Measurements from ENCODE around the gene PYDC1.

PYDC1 gene

DNA sequence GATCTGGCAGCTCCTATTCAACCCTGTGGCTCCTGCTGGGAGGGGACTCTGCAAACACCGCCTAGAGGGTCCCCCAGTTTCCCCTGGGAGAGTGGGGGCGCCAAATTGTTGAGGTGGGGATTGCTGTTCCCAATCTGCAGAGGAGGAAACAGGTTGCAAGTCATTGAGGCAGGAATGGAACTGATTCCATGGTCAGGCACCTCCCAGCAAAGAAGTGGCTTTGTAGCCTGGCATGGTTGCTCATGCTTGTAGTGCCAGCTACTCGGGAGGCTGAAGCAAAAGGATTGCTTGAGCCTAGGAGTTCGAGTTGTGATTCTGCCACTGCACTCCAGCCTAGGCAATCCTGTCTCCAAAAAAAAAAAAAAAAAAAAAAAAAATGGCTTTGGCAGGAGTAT is 198 bp upstream of the PYDC1 start:
- no peak overlapping the region for H3K27ac ChIP-seq (ENCODE audit: low read length)
- no peak overlapping the region for H3K9ac ChIP-seq (ENCODE audit: low read depth, low read length)
- peak overlapping the region; percentile 66; the same call in 1 of the 2 replicates for H3K4me3 ChIP-seq (ENCODE audit: low read length)
- no peaks in the 10 kb centered on the region for H3K36me3 ChIP-seq (ENCODE audit: insufficient read depth, low read depth, low read length)
- H3K4me1 ChIP-seq (ENCODE audit: insufficient read depth, low read length) = peaks cover 9% of the 10 kb centered on the region; the same call in 1 of the 2 replicates
- peaks cover 59% of the 10 kb centered on the region for H3K27me3 ChIP-seq (ENCODE audit: insufficient read depth, low read length)
- no peaks in the 10 kb centered on the region for H3K9me3 ChIP-seq (ENCODE audit: insufficient read depth, low read depth, low read length)

DNA sequence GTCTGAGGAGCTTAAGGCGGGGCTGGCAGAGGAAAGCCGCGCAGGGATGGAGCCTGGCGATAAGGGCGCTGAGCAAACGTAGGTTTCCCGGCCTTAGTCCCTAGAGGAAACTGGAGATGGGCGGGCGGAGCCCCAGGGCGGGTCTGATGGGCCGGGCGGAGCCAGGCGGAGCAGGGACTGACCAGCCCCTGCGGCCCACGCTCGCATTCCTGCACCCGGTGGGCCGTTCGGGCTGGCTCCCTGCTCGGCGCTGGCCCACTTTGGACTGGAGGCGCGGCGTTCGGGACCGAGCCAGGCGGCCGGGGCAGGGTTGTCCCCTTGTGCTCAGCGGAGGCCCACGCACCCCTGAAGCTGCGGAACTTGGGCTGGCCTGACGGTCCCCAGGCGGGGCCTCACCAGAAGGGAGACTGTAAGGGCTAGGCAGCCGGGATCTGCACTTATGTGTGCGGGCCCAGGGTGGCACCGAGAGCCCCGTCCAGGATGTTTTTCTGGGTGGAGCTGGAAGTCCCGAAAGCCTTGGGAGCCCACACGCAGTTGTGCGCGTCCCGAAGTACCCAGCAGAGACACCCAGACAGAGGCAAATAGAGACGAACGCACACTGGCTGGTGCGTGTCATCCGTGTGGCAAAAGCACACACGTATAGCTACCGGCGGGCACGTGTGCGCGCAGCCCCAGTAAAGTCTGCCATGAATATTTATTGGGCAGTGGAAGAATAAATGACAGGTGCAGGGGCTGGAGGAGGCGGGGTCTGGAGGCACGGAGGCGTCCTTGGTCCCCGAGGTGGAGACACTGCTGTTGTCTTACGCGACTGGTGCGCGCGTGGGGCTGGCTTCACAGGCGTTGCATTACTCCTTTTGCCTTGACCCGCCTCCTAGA is 1.4 kb downstream of the PYDC1 start:
- peaks cover 9% of the 10 kb centered on the region; the same call in 1 of the 2 replicates for H3K4me1 ChIP-seq (ENCODE audit: insufficient read depth, low read length)
- H3K9me3 ChIP-seq (ENCODE audit: insufficient read depth, low read depth, low read length) = no peaks in the 10 kb centered on the region
- no peak overlapping the region for H3K27ac ChIP-seq (ENCODE audit: low read length)
- no peaks in the 10 kb centered on the region for H3K36me3 ChIP-seq (ENCODE audit: insufficient read depth, low read depth, low read length)
- H3K4me3 ChIP-seq (ENCODE audit: low read length) = peak overlapping the region; percentile 66
- H3K9ac ChIP-seq (ENCODE audit: low read depth, low read length) = no peak overlapping the region; the same call in 1 of the 2 replicates
- peaks cover 65% of the 10 kb centered on the region for H3K27me3 ChIP-seq (ENCODE audit: insufficient read depth, low read length)

DNA sequence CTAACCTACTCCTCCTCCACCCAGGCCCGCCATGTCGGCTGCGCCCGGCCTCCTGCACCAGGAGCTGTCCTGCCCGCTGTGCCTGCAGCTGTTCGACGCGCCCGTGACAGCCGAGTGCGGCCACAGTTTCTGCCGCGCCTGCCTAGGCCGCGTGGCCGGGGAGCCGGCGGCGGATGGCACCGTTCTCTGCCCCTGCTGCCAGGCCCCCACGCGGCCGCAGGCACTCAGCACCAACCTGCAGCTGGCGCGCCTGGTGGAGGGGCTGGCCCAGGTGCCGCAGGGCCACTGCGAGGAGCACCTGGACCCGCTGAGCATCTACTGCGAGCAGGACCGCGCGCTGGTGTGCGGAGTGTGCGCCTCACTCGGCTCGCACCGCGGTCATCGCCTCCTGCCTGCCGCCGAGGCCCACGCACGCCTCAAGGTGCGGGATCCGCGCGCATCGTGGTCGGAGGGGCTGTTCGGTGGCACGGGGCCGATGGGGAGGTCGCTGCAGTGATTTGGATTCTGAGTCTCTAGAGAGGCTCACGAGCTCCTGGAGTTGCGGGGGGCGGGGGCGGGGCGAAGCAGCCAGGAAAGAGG is 2.1 kb downstream of the PYDC1 start:
- Histone ChIP-seq H3K9me3 (ENCODE audit: insufficient read depth, low read depth, low read length) (no peaks in the 10 kb centered on the region), H3K4me3 (ENCODE audit: low read length) (peak overlapping the region; percentile 66; the same call in 1 of the 2 replicates)

DNA sequence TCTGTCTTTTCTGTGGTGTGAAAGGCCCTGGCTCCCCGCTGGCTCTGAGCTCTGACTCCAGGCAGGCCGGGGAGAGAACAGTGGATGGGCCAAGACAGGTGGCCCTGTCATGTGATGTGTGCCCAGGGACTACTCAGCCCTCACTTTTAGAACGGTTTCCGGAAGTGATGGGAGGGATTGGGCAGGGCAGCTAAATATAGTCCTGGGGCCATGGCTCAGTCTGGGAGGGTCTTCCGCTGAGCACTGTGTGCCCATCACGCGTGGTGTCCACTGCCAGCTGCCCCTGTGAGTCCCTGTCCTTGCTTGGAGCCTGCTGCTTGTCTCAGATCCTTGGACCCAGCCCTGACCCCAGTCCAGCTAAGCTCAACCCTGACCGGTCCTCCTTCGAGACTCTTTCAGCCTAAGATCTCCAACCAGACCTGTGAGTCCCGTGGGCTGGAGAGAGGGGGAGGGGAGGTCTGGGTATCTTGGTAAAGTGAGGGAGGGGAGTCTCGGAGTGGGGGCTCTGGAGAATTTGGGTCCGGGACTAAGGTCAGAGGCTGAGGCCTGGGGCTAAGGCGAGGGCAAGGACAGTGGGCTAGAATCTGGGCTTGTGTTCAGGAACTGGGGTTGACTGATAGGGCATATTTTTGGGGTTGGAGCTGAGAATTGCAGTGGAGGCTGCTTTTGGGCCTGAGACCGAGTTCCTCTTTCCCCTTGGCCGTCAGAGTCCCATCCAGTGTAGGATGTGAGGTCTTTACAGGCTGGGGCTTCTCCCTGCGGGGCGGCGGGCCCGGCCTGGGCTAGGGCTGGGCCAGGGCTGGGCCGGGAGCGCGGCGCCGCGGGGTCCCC is 2.8 kb downstream of the PYDC1 start, which contains the start of gene TRIM72:
Gene TRIM72 (plus strand): TSS at position 243 of the 831 bp plus-strand sequence. CDS start 620 bp downstream, outside the sequence.
- Histone ChIP-seq H3K4me1 (ENCODE audit: insufficient read depth, low read length) (peaks cover 9% of the 10 kb centered on the region; the same call in 1 of the 2 replicates), H3K27ac (ENCODE audit: low read length) (no peak within 1 kb of the TSS), H3K9ac (ENCODE audit: low read depth, low read length) (peak within 1 kb of the TSS; percentile 65; the same call in 1 of the 2 replicates), H3K27me3 (ENCODE audit: insufficient read depth, low read length) (peaks cover 65% of the 10 kb centered on the region), H3K9me3 (ENCODE audit: insufficient read depth, low read depth, low read length) (no peaks in the 10 kb centered on the region), H3K4me3 (ENCODE audit: low read length) (peak within 1 kb of the TSS; percentile 66), H3K36me3 (ENCODE audit: insufficient read depth, low read depth, low read length) (no peaks in the 10 kb centered on the region)

More for the DNA sequence above, 2.1 kb downstream of the PYDC1 start:
- Histone ChIP-seq H3K27ac (ENCODE audit: low read length) (no peak overlapping the region), H3K4me1 (ENCODE audit: insufficient read depth, low read length) (peaks cover 9% of the 10 kb centered on the region; the same call in 1 of the 2 replicates), H3K36me3 (ENCODE audit: insufficient read depth, low read depth, low read length) (no peaks in the 10 kb centered on the region), H3K9ac (ENCODE audit: low read depth, low read length) (peak overlapping the region; percentile 65; the same call in 1 of the 2 replicates), H3K27me3 (ENCODE audit: insufficient read depth, low read length) (peaks cover 65% of the 10 kb centered on the region)

DNA sequence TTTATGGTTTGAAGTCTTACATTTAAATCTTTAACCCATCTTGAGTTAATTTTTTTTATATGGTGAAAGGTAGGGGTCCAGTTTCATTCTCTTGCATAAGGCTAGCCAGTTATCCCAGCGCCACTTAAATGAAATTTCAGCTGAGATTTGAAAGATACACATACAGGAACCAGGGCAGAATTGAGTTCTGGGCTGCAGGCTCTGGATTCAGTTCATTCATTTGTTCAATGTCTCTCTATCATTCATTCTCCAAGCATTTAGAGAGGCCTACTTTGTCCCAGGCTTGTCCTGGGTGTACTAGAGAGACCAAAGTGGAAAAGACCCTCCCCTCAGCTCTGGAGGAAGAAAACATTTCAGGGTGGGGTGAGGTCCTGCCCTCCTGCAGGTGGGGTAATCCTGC is 3.6 kb downstream of the PYDC1 start:
- H3K9ac ChIP-seq (ENCODE audit: low read depth, low read length) = no peak overlapping the region
- no peak overlapping the region for H3K4me3 ChIP-seq (ENCODE audit: low read length)
- no peaks in the 10 kb centered on the region for H3K9me3 ChIP-seq (ENCODE audit: insufficient read depth, low read depth, low read length)
- peaks cover 9% of the 10 kb centered on the region; the same call in 1 of the 2 replicates for H3K4me1 ChIP-seq (ENCODE audit: insufficient read depth, low read length)
- H3K36me3 ChIP-seq (ENCODE audit: insufficient read depth, low read depth, low read length) = no peaks in the 10 kb centered on the region
- no peak overlapping the region for H3K27ac ChIP-seq (ENCODE audit: low read length)
- peaks cover 58% of the 10 kb centered on the region for H3K27me3 ChIP-seq (ENCODE audit: insufficient read depth, low read length)

DNA sequence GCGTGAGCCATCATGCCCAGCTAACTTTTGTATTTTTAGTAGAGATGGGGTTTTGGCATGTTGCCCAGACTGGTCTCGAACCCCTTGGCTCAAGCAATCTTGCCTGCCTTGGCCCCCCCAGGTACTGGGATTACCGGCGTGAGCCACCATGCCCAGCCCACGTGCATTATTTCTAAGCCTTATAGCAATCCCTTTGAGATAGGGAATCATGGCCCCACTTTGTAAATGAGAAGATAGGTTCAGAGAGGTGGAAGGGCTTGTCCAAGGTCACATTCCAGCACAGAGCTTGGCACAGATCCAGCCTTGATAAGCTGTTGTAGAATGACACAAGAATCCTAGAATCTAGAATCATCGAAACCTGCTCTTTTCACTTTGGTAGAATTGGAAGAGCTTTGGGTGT is 10.2 kb downstream of the PYDC1 start:
- Histone ChIP-seq H3K9me3 (ENCODE audit: insufficient read depth, low read depth, low read length) (no peaks in the 10 kb centered on the region), H3K36me3 (ENCODE audit: insufficient read depth, low read depth, low read length) (no peaks in the 10 kb centered on the region), H3K27ac (ENCODE audit: low read length) (no peak overlapping the region), H3K4me3 (ENCODE audit: low read length) (no peak overlapping the region), H3K27me3 (ENCODE audit: insufficient read depth, low read length) (peaks cover 37% of the 10 kb centered on the region), H3K9ac (ENCODE audit: low read depth, low read length) (no peak overlapping the region), H3K4me1 (ENCODE audit: insufficient read depth, low read length) (no peaks in the 10 kb centered on the region)

DNA sequence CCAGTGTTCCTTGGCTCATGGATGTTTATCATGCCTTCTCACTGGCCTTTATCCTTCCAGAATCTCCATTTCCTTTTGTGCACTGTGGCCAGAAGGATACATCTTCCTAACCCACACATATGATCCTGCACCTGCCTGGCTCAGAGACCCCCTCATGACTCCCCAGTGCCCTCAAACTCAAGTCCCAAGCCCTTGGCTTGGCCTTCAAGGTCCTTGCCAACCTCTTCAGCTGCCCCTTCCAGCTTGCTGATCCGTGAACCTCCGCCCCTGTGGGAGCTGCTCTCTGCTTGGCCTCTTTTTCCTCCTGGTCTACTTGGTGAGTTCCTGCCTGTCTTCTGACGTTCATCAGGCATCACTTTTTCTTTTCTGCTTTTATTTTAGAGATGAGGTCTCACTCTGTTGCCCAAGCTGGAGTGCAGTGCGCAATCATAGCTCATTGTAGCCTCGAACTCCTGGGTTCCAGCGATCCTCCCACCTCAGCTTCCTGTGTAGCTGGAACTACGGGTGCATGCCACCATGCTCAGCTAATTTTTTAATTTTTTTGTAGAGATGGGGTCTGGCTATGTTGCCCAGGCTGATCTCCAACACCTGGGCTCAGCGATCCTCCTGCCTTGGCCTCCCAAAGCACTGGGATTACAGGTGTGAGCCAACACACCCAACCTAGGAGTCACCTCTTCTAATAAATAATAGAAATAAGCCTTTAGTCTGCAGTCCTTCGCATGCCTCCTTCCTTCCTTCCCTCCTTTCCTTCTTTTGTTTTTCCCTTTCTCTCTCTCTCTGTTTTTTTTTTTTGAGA is 11.9 kb downstream of the PYDC1 start:
- Histone ChIP-seq H3K4me1 (ENCODE audit: insufficient read depth, low read length) (no peaks in the 10 kb centered on the region), H3K36me3 (ENCODE audit: insufficient read depth, low read depth, low read length) (no peaks in the 10 kb centered on the region), H3K9ac (ENCODE audit: low read depth, low read length) (no peak overlapping the region), H3K27me3 (ENCODE audit: insufficient read depth, low read length) (peaks cover 40% of the 10 kb centered on the region), H3K9me3 (ENCODE audit: insufficient read depth, low read depth, low read length) (no peaks in the 10 kb centered on the region), H3K4me3 (ENCODE audit: low read length) (no peak overlapping the region), H3K27ac (ENCODE audit: low read length) (no peak overlapping the region)

DNA sequence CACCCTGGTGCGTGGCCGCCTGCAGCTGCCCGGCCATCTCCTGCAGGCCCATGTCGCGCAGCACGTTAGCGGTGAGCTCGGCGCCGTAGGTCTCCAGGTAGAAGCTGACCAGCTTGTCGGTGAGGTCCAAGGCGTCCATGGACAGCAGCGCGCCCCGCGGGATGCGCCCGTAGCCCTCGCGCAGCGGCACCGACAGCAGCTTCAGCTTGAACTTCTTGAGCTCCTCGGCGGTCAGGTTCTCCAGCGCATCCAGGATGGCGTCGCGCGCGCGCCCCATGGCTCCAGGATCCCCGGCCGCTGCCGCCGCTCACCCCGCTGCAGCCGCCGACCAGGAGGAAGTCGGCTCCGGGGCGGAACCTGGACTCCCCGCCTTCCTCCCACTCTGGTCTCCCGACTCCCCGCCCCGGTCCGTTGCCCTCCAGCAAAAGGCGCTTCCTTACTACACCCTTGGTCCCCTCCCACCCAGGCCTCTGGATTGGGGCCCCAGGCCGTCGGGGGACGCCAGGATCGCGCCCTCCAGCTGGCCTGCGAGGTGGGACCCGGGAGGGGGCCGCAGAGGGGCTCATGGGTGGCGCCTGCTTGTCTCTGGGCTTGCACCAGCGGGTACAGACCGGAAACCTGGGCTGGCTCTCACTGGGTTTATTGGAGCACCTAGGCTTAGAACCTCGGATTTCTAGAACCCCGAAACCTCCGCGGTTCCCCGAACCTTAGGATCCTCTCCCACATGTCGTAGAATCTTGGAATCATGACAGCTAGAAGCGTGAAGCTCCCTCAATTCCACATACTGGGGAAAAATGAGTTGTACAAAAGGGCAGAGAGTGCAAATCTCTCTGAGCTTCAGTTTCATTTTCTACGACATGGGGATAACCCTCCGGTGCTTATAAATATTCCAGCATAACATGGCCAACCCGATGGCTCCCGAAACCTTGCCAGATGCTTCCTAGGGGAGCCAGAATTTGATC is 14.2 kb downstream of the PYDC1 start, which contains the start of gene PYCARD:
Gene PYCARD (minus strand): TSS at position 347 of the 962 bp plus-strand sequence. CDS start 70 bp downstream, at position 277.
- peak within 1 kb of the TSS; percentile 79; the same call in 1 of the 2 replicates for H3K9ac ChIP-seq (ENCODE audit: low read depth, low read length)
- no peak within 1 kb of the TSS for H3K27ac ChIP-seq (ENCODE audit: low read length)
- peaks cover 10% of the 10 kb centered on the region; the same call in 1 of the 2 replicates for H3K36me3 ChIP-seq (ENCODE audit: insufficient read depth, low read depth, low read length)
- no peaks in the 10 kb centered on the region for H3K9me3 ChIP-seq (ENCODE audit: insufficient read depth, low read depth, low read length)
- peaks cover 40% of the 10 kb centered on the region for H3K27me3 ChIP-seq (ENCODE audit: insufficient read depth, low read length)
- peak within 1 kb of the TSS; percentile 78 for H3K4me3 ChIP-seq (ENCODE audit: low read length)
- no peaks in the 10 kb centered on the region for H3K4me1 ChIP-seq (ENCODE audit: insufficient read depth, low read length)

DNA sequence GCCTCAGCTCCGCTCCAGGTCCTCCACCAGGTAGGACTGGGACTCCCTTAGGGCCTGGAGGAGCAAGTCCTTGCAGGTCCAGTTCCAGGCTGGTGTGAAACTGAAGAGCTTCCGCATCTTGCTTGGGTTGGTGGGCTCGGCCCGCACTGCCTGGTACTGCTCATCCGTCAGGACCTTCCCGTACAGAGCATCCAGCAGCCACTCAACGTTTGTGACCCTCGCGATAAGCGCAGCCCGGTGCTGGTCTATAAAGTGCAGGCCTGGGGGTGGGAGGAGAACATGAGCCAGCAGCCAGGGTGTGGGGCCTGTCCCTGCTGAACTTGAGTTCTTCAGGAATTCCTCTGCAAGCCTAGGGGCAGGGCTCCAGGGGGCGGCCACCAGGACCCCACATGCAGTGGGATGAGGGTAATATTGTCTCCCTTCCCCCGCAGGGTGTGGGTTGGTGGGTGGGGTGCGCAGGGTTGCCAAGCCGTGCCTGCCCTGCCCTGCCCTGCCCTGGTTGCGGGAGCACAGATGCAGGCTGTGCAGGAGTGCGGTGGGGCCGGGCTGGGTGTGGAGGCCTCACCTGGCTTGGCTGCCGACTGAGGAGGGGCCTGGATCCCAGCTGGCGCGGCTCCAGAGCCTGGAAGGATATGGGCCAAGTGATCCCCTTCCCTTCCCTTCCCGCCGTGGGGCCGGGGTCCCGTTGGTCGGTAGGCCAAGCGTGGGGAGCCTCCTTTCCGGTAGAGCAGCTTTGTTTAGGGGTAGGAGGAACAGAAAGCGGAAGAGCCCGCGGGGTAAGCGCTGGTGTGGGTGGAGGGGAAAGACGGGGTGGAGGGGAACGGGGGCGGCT is 15.1 kb downstream of the PYDC1 start:
- H3K27me3 ChIP-seq (ENCODE audit: insufficient read depth, low read length) = peaks cover 37% of the 10 kb centered on the region
- H3K4me1 ChIP-seq (ENCODE audit: insufficient read depth, low read length) = no peaks in the 10 kb centered on the region
- H3K9me3 ChIP-seq (ENCODE audit: insufficient read depth, low read depth, low read length) = no peaks in the 10 kb centered on the region
- no peak overlapping the region for H3K27ac ChIP-seq (ENCODE audit: low read length)
- peak overlapping the region; percentile 79; the same call in 1 of the 2 replicates for H3K9ac ChIP-seq (ENCODE audit: low read depth, low read length)
- peak overlapping the region; percentile 78 for H3K4me3 ChIP-seq (ENCODE audit: low read length)
- H3K36me3 ChIP-seq (ENCODE audit: insufficient read depth, low read depth, low read length) = peaks cover 15% of the 10 kb centered on the region; the same call in 1 of the 2 replicates
